IPS-NIHi7 (cell line): ENCODE measurements around the gene RELL1.

Source experiments
- DNase-seq: peaks from one replicate; pipeline ENCODE4 v3.0.0; 2012; ENCODE audit warnings: mixed read lengths; ENCODE audit errors: extremely low spot score

RELL1 gene, protein sequence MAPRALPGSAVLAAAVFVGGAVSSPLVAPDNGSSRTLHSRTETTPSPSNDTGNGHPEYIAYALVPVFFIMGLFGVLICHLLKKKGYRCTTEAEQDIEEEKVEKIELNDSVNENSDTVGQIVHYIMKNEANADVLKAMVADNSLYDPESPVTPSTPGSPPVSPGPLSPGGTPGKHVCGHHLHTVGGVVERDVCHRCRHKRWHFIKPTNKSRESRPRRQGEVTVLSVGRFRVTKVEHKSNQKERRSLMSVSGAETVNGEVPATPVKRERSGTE

GRCh38 chr4:37686373-37687193, at the start of gene RELL1:
Gene RELL1 (minus strand): TSS chr4:37686376. CDS start chr4:37686287, 89 bp downstream.
- peak; percentile 98 for DNase-seq

GRCh38 chr4:37735578-37735977, 49.4 kb upstream of the RELL1 start:
- no peak for DNase-seq

DNA sequence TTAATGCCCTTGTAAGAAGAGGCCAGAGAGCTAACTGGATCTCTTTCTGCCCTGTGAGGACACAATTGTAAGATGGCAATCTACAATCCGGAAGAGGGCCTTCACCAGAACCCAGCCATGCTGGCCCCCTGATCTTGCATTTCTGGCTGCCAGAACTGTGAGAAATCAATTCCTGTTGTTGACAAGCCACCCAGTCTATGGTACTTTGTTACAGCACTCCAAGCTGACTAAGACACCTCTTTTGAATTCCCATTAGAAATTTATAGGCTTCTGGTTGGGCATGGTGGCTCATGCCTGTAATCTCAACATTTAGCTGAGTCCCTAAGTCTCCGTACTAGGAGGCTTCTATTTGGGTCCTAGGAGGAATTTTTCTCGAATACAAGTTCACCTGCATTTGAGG, 48.8 kb upstream of the RELL1 start:
- no peak for DNase-seq

DNA sequence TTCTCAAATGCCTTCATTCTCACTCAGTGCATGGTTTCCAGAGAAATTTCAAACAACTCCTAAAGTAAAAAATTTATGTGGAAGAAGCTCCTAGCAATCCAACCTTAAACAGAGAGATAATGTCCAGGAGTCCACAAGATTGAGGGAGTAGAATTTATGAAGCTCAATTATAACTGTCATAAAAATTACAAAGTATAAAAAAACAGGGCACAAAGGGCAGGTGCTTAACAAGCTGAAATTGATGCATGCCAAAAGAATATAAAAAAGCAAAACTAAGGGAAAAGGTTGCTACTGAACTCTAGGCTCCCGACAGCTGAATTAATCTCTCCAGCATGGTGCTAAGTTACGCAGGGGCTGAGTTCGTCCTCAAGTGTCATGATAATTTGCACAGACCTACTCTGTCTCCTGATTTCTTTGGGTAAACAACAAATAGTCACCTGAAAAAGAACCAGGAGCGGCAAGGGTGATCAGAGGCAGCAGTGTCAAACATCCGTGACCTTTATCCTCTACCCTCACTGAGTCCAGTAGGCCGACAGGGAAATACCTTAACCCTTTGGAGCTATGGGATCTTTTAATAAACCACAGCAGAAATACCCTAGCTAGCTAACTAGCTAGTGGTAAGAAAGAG, 47.2 kb upstream of the RELL1 start:
- no peak for DNase-seq

GRCh38 chr4:37732526-37733186, 46.5 kb upstream of the RELL1 start:
- no peak for DNase-seq

- no peak for DNase-seq
These were observed 43.5 kb upstream of the RELL1 start for GRCh38 chr4:37729649-37730004.

DNA sequence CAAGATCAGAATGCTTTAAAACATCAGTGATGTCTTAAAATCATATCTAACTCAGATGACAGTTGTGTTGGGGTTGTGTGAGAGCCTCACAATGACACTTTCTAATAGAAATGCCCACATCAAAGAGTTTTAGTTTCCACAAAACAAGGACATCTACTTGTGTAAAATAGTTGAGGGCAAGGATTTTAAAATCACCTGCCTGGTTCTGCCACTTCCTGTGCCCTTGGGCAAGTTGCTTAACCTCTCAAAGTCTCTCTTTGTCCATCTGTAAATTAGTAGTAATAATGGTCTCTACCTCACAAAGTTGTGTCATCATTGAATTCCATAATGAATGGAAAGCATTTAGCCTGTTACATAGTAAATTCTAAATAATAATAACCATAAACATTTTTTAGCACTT, 41.9 kb upstream of the RELL1 start:
- DNase-seq: no peak

GRCh38 chr4:37727635-37728034, 41.5 kb upstream of the RELL1 start:
- no peak for DNase-seq

DNA sequence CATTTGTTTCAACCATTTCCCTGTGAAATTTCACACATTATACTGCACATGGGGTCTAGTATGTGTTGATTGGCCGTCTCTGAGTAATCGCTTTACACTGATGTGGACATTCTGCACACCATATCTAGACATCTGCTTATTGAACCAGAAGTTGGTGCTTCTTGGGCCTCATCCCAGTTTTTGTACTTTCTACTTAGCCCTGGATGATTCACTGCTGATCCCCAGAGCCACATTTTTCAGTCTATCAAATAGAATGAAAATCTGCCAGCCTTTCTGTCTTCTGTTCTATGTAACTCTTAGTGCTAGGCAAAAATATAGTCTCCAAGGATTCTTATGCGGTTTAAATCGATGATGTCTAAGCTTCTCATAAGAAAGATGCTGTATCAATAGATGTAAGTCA, 40.5 kb upstream of the RELL1 start:
- no peak for DNase-seq

GRCh38 chr4:37725718-37726117, 39.5 kb upstream of the RELL1 start:
- DNase-seq: no peak

DNA sequence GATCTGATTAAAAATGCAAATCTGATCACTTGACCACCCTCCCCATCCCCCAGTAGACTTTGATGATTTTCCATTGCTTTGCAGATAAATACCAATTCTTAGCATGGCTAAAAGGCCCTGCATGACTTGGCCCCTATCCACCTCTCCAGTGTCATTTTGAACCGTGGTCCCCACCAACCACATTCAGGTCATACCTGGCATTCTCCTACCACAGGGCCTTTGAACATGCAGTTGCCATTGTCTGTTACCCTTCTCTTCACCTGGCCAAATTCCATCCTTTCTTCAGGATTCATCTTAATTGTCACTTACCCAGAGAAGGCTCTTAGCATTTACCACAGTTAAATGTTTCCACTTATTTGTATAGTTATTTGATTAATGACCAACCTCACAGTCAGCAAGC, 36.9 kb upstream of the RELL1 start:
- no peak for DNase-seq

DNA sequence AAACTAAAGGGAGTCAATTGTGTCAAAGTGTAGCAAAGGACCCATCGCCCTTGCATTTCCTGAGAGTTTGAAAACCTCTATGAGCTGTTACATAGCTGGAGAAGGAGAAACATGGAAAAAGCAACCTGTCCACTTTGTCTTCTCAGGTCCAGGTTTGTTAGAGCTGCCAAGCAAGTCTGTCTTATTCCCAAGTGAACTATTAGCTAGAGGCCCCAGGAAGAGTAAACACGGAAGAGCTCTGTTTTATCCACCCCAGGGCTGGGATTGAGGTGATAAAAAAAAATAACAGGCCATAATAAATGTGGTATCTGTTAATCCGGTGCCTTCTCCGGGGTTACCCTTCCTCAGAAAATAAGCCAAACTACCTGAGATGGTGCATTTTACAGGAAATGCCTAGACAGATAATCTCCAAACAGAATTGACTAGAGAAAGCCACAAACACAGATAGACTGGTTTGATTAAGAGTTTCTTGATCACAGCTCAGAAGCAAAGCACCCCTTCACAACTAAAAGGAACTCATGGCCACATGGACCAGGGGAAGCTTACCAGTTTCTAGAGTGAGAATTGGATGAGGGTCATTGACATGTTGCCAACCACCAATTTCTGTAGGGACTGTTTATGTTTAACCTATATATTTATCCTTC, 35.9 kb upstream of the RELL1 start:
- no peak for DNase-seq

GRCh38 chr4:37719021-37719420, 32.8 kb upstream of the RELL1 start:
- no peak for DNase-seq

GRCh38 chr4:37717576-37717975, 31.4 kb upstream of the RELL1 start:
- DNase-seq: no peak

- DNase-seq: no peak
These were observed 29.8 kb upstream of the RELL1 start for GRCh38 chr4:37715889-37716402.

GRCh38 chr4:37710491-37710890, 24.3 kb upstream of the RELL1 start:
- DNase-seq: no peak

- DNase-seq: no peak
These were observed 19.9 kb upstream of the RELL1 start for GRCh38 chr4:37706032-37706431.

- no peak for DNase-seq
These were observed 19.4 kb upstream of the RELL1 start for GRCh38 chr4:37705571-37705970.

- DNase-seq: no peak
These were observed 13.8 kb upstream of the RELL1 start for GRCh38 chr4:37699868-37700481.

GRCh38 chr4:37697566-37697965, 11.4 kb upstream of the RELL1 start:
- no peak for DNase-seq
